Measurements from ENCODE around the gene SERTAD1.
A peak's percentile ranks its signal among the peaks of the same experiment; 100 is the strongest.

- TF ChIP-seq CTCF (IDR thresholded peaks at IDR 0.05; ENCODE audit: low read depth, low read length) (no peak), POLR2A (IDR thresholded peaks at IDR 0.05; ENCODE audit: extremely low read depth, insufficient read length) (no peak), MAX (IDR thresholded peaks at IDR 0.05; ENCODE audit: low read depth, low read length) (peak; percentile 58), MYC (IDR thresholded peaks at IDR 0.05; ENCODE audit: low read depth, low read length) (no peak)
Observed at GRCh38 chr19:40443131-40443999, 17.6 kb upstream of the SERTAD1 start.

Data from NB4 (cell line).